Measurements from ENCODE around the gene NLE1.

Gene NLE1

GRCh38 chr17:35141681-35142466, at the start of gene NLE1:
NLE1 (minus strand) TSS chr17:35142303; CDS start chr17:35142275, 28 bp downstream.
- TF ChIP-seq CTCF (IDR thresholded peaks at IDR 0.05; ENCODE audit: control insufficient read depth, extremely low read depth, insufficient read depth) = peak; percentile 97
- peak; percentile 56 for DNase-seq (ENCODE audit: low read depth)
- H3K4me3 ChIP-seq (ENCODE audit: low read depth, low read length) = peak within 1 kb of the TSS; percentile 98

GRCh38 chr17:35191001-35191695, 49.0 kb upstream of the NLE1 start:
- no peak for TF ChIP-seq CTCF (IDR thresholded peaks at IDR 0.05; ENCODE audit: control insufficient read depth, extremely low read depth, insufficient read depth)
- H3K4me3 ChIP-seq (ENCODE audit: low read depth, low read length) = no peak overlapping the region
- no peak for DNase-seq (ENCODE audit: low read depth)

- no peak for TF ChIP-seq CTCF (IDR thresholded peaks at IDR 0.05; ENCODE audit: control insufficient read depth, extremely low read depth, insufficient read depth)
Observed at GRCh38 chr17:35189291-35189690, 47.2 kb upstream of the NLE1 start.

GRCh38 chr17:35188111-35188510, 46.0 kb upstream of the NLE1 start:
- no peak for DNase-seq (ENCODE audit: low read depth)
- no peak overlapping the region for H3K4me3 ChIP-seq (ENCODE audit: low read depth, low read length)
- no peak for TF ChIP-seq CTCF (IDR thresholded peaks at IDR 0.05; ENCODE audit: control insufficient read depth, extremely low read depth, insufficient read depth)

More at GRCh38 chr17:35189291-35189690, 47.2 kb upstream of the NLE1 start:
- DNase-seq (ENCODE audit: low read depth) = no peak
- no peak overlapping the region for H3K4me3 ChIP-seq (ENCODE audit: low read depth, low read length)

GRCh38 chr17:35187481-35187880, 45.4 kb upstream of the NLE1 start:
- no peak for TF ChIP-seq CTCF (IDR thresholded peaks at IDR 0.05; ENCODE audit: control insufficient read depth, extremely low read depth, insufficient read depth)
- DNase-seq (ENCODE audit: low read depth) = no peak
- no peak overlapping the region for H3K4me3 ChIP-seq (ENCODE audit: low read depth, low read length)

GRCh38 chr17:35185849-35186248, 43.7 kb upstream of the NLE1 start:
- H3K4me3 ChIP-seq (ENCODE audit: low read depth, low read length) = no peak overlapping the region
- no peak for DNase-seq (ENCODE audit: low read depth)
- TF ChIP-seq CTCF (IDR thresholded peaks at IDR 0.05; ENCODE audit: control insufficient read depth, extremely low read depth, insufficient read depth) = no peak
